SJSA1 (cell line): ENCODE measurements around the gene FOXK2. TPM values are rescaled to one million over a fixed set of nuclear protein-coding genes. Genes with fewer than 3 reads are reported as not detected.

Experiments used
- DNase-seq, 2 experiments: peaks; one replicate each; pipeline ENCODE4 v3.0.0-alpha.2; 2015 to 2020; ENCODE audit warnings: low spot score in 2 of 2, low read depth in 1 of 2
- H3K27ac ChIP-seq: fragments of 250-450 bp; sonication (Bioruptor Pico); 2 replicates; pipeline ENCODE4 v1.5.1; 2020; ENCODE audit warnings: mild to moderate bottlenecking, moderate library complexity
- H3K27me3 ChIP-seq: fragments of 250-450 bp; sonication (Bioruptor Pico); replicated peaks from 2 replicates; pipeline ENCODE4 v1.5.1; 2020; ENCODE audit warnings: mild to moderate bottlenecking, moderate library complexity
- H3K36me3 ChIP-seq: fragments of 250-450 bp; sonication (Bioruptor Pico); 2 replicates; pipeline ENCODE4 v1.5.1; 2020; ENCODE audit warnings: mild to moderate bottlenecking
- H3K4me1 ChIP-seq: fragments of 250-450 bp; sonication (Bioruptor Pico); replicated peaks from 2 replicates; pipeline ENCODE4 v1.6.1; 2021; ENCODE audit warnings: mild to moderate bottlenecking
- H3K4me3 ChIP-seq: fragments of 250-450 bp; sonication (Bioruptor Pico); 2 replicates; pipeline ENCODE4 v1.5.1; 2020; ENCODE audit warnings: mild to moderate bottlenecking
- H3K9me3 ChIP-seq: fragments of 250-450 bp; sonication (Bioruptor Pico); replicated peaks from 2 replicates; pipeline ENCODE4 v1.5.1; 2020; ENCODE audit warnings: mild to moderate bottlenecking
- total RNA-seq: library from RNA; depleted of rRNA; stranded (reverse); fragments of >200 nt; shearing (Covaris generic); gene quantifications from 2 replicates; pipeline ENCODE4 v1.2.3, GENCODE V29; 2014

The FOXK2 gene
- total RNA-seq, 1 experiment from 2014 or later = 54.9 TPM

DNA sequence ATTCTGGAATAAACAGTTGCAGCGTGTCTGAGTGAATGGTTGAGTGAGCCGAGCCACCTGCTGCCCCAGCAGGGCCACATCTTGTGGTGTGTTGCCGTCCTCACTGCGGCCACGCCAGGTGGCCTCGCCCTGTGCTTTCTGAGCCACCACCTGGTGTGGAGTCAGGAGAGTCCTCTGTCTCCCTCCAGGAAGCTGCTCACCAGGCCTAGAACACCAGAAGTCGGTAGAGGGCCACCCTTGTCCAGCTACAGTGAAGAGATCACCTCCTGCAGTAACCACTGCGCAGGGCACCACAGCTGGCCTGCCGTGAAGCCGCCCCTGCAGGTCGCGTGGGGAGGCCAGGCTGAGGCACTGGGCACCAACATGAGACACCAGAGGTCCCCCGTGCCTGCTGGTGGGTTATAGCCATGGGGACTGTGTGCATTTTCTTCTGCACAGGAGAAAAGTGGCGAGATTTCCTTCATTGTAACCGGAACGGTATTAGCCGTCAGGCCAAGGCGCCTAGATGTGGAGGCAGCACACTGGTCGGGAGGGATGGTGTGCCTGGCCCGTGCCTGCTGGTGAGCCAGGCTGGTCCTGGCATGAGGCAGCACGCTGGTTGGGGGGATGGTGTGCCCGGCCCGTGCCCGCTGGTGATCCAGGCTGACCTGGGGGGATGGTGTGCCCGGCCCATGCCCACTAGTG is 28.9 kb upstream of the FOXK2 start:
- Histone ChIP-seq H3K27ac (no peak overlapping the region), H3K36me3 (peaks cover 29% of the 10 kb centered on the region), H3K9me3 (no peaks in the 10 kb centered on the region), H3K4me3 (no peak overlapping the region), H3K27me3 (no peaks in the 10 kb centered on the region), H3K4me1 (peaks cover 18% of the 10 kb centered on the region)
- DNase-seq = no peak

DNA sequence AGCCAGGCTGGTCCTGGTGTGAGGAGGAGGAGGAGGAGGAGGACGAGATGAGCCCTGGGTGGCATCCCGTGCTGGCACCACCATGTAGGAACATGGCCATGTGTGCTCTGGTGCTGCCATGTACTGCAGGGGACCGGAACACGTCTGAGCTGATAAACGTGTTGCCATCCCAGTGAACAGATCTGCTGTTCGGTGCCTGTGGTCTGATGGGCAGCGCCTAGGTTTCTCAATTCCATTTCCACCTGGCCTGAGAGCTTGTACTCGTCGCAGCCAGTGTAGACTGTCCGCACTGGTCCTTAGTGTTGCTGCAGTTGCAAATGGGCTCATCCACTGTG is 28.4 kb upstream of the FOXK2 start:
- Histone ChIP-seq H3K27ac (no peak overlapping the region), H3K27me3 (no peaks in the 10 kb centered on the region), H3K4me1 (peaks cover 18% of the 10 kb centered on the region)

DNA sequence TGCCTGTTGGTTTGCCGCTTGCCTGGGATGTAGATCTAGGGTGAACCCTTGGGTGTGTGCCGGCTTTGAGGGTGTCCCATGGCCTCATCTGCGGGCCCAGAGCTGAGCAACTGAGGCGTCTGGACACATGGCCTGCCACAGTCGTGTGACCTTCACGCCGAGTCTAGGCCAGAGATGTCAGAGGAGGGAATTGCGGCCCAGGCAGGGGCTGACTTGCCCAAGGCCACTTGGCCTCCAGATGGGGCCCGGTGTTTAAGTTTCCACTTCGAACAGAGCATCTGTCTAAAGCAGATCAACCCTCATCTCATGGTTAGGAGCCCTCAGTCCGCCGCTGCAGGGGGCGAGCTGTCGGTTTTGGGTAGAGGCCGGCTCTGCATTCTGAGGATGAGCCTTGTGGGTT is 28.0 kb upstream of the FOXK2 start:
- Histone ChIP-seq H3K27me3 (no peaks in the 10 kb centered on the region), H3K27ac (no peak overlapping the region), H3K4me3 (no peak overlapping the region), H3K9me3 (no peaks in the 10 kb centered on the region), H3K4me1 (peaks cover 21% of the 10 kb centered on the region), H3K36me3 (peaks cover 20% of the 10 kb centered on the region)
- no peak for DNase-seq

More for the DNA sequence above, 28.4 kb upstream of the FOXK2 start:
- peaks cover 24% of the 10 kb centered on the region for H3K36me3 ChIP-seq
- no peak overlapping the region for H3K4me3 ChIP-seq
- H3K9me3 ChIP-seq = no peaks in the 10 kb centered on the region
- no peak for DNase-seq

DNA sequence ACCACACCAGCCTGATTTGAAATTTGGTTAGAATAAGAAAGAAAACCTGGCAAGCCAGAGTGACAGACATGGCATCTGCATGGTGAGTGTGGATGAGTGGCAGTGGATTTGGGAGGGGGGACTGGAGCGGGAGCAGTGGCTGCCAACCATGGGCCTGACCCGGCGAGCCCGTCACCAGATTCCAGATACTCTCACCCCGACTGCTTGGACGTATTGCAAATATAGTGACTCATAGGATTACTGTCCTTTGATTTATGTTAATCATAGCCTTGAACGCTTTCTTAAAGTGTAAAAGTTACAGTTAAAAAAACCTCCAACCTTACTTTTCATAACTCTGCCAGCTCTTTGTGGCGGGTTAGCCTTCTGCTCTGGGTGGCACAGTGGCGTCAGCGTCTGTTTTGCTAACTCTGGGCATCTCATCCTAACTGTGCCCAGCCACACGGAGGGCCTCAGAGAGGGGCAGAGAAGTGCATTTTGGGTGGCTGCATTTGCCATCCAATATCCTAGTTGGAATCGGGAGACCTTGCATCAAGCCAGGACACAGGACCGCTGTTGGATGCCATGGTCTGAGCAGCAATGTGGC is 26.8 kb upstream of the FOXK2 start:
- no peak overlapping the region for H3K4me3 ChIP-seq
- no peaks in the 10 kb centered on the region for H3K27me3 ChIP-seq
- H3K27ac ChIP-seq = peak overlapping the region; percentile 36; the same call in 1 of the 2 replicates
- peaks cover 30% of the 10 kb centered on the region for H3K4me1 ChIP-seq
- peaks cover 10% of the 10 kb centered on the region for H3K36me3 ChIP-seq
- peak; percentile 55 to 72 for DNase-seq
- no peaks in the 10 kb centered on the region for H3K9me3 ChIP-seq

DNA sequence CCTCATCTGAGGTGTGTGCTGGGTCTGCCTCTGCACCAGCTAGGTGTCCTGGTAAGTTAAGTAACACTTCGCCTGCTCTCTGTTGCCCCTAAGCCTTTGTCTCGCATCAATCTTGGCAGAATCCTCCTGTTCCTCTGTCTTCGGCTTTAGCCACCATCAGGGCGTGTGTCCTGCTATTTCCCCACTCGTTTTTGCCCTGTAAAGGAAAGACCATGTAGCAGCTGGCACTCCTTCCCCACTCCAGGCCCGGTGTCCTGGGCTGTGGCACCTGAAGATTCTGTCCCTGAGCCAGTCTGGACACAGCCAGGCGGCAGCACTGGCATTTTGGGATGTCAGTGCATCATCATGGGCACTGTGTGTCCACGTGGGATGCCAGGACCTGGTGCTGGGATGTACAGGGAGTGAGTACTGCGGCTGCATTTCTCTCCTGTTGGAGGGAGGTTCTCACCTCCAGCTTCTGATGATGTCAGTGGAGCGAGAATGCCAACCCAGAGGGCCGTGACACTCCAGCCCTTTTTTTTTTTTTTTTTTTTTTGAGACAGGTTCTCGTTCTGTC is 26.2 kb upstream of the FOXK2 start:
- H3K9me3 ChIP-seq = no peaks in the 10 kb centered on the region
- H3K36me3 ChIP-seq = peaks cover 7% of the 10 kb centered on the region; the same call in 1 of the 2 replicates
- no peak overlapping the region for H3K4me3 ChIP-seq
- no peaks in the 10 kb centered on the region for H3K27me3 ChIP-seq
- peaks cover 34% of the 10 kb centered on the region for H3K4me1 ChIP-seq
- peak overlapping the region; percentile 36; the same call in 1 of the 2 replicates for H3K27ac ChIP-seq
- DNase-seq = no peak

GRCh38 chr17:82494236-82495055 is 25.1 kb upstream of the FOXK2 start:
- Histone ChIP-seq H3K36me3 (no peaks in the 10 kb centered on the region), H3K4me1 (peaks cover 34% of the 10 kb centered on the region), H3K4me3 (no peak overlapping the region), H3K27ac (peak overlapping the region; percentile 35; the same call in 1 of the 2 replicates), H3K9me3 (no peaks in the 10 kb centered on the region), H3K27me3 (no peaks in the 10 kb centered on the region)
- DNase-seq = peak; percentile 98 to 100

DNA sequence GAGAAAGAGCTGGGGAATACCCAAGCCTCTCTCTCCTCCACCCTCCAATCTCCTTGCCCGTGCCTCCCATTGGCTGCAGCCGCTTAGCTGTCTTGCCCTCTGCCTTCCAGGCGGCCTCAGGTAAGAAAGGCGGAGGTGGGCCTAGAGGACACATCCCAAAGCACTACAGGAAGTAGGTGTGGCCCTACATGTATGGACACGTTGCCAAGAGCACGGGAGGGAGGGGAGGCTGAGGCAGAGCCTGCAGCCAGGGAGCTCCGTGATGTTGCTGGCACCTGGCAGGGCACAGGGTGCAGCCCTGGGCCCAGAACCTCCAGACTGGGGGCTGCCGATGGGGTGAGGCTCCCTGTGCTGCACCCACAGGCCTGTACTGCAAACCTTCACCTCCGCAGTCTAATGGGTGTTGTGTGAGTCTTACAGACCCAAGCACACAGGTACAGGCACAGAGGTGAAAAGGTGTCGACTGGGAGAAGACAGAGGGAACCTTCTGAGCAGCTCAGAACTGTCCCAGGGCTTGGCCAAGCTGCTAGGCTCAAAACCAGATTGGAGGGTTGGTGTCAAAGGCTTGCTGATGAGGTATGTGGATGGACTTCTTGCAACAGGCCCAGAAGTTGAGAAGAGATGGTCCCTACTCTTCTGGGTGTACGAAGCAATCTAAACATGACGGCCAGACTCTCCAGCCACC is 23.5 kb upstream of the FOXK2 start:
- H3K4me1 ChIP-seq = peaks cover 34% of the 10 kb centered on the region
- no peaks in the 10 kb centered on the region for H3K36me3 ChIP-seq
- H3K4me3 ChIP-seq = no peak overlapping the region
- DNase-seq = no peak
- H3K27ac ChIP-seq = no peak overlapping the region
- no peaks in the 10 kb centered on the region for H3K9me3 ChIP-seq
- H3K27me3 ChIP-seq = no peaks in the 10 kb centered on the region

GRCh38 chr17:82496529-82497434 is 22.8 kb upstream of the FOXK2 start:
- peak overlapping the region; percentile 61 for H3K4me3 ChIP-seq

DNA sequence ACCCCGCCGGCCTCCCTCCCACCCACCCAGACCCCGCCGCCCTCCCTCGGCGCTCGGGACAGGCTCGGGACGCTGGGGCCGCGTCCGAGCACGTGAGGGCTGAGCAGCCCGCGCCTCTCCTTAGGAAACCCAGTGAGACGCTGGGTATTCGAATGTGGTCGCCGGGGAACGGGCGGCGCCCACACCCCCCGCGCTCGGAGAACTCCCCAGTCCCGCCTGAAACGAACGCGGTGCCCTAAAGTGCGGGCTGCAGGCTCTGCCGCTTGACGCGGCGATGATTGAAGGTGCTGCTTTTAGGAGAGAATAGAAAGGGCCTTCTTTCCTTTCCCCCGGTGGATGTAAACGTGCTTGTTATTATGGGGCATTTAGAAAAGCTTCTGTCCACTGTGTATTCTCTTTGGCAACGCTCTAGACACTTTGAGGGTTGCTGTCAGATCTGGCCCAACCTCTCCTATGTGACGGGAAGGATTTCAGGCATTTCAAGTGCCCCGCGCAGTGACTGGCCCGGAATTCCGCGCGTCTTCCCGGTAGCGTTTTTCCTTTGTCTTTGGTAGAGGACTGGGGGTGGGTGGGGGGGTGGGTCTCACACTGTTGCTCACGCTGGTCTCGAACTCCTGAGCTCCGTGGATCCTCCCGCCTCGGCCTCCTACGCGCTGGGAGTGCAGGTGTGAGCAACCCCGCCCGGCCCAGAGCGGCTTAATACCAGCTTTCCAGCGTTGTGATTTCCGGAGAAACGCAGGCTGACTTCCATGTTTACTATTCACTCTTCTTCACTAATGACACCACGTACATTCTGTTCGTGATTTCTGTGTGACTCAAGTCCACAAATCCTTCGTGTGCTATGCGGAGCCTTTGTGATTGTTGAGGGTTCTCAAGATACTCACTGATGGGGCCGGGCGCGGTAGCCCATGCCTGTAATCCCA is 21.8 kb upstream of the FOXK2 start:
- H3K4me3 ChIP-seq = peak overlapping the region; percentile 61
- no peaks in the 10 kb centered on the region for H3K27me3 ChIP-seq
- H3K36me3 ChIP-seq = no peaks in the 10 kb centered on the region
- H3K27ac ChIP-seq = peak overlapping the region; percentile 75
- H3K9me3 ChIP-seq = no peaks in the 10 kb centered on the region
- peak in 1 of 2 experiments; percentile 74 for DNase-seq
- peaks cover 30% of the 10 kb centered on the region for H3K4me1 ChIP-seq

More at GRCh38 chr17:82496529-82497434, 22.8 kb upstream of the FOXK2 start:
- Histone ChIP-seq H3K27me3 (no peaks in the 10 kb centered on the region), H3K27ac (peak overlapping the region; percentile 69), H3K9me3 (no peaks in the 10 kb centered on the region), H3K36me3 (no peaks in the 10 kb centered on the region), H3K4me1 (peaks cover 34% of the 10 kb centered on the region)
- DNase-seq = peak; percentile 94 to 99

- DNase-seq = no peak
- Histone ChIP-seq H3K27me3 (no peaks in the 10 kb centered on the region), H3K4me3 (no peak overlapping the region), H3K36me3 (no peaks in the 10 kb centered on the region), H3K4me1 (peaks cover 7% of the 10 kb centered on the region), H3K9me3 (no peaks in the 10 kb centered on the region), H3K27ac (no peak overlapping the region)
Observed at GRCh38 chr17:82502207-82502606, 17.3 kb upstream of the FOXK2 start.

- DNase-seq = no peak
- no peaks in the 10 kb centered on the region for H3K27me3 ChIP-seq
- no peak overlapping the region for H3K27ac ChIP-seq
- no peaks in the 10 kb centered on the region for H3K9me3 ChIP-seq
- H3K4me3 ChIP-seq = no peak overlapping the region
- H3K36me3 ChIP-seq = no peaks in the 10 kb centered on the region
- H3K4me1 ChIP-seq = peaks cover under 1% of the 10 kb centered on the region
Observed at GRCh38 chr17:82503094-82503727, 16.3 kb upstream of the FOXK2 start.
